Measurements from ENCODE around the gene KPNB1.

DNA sequence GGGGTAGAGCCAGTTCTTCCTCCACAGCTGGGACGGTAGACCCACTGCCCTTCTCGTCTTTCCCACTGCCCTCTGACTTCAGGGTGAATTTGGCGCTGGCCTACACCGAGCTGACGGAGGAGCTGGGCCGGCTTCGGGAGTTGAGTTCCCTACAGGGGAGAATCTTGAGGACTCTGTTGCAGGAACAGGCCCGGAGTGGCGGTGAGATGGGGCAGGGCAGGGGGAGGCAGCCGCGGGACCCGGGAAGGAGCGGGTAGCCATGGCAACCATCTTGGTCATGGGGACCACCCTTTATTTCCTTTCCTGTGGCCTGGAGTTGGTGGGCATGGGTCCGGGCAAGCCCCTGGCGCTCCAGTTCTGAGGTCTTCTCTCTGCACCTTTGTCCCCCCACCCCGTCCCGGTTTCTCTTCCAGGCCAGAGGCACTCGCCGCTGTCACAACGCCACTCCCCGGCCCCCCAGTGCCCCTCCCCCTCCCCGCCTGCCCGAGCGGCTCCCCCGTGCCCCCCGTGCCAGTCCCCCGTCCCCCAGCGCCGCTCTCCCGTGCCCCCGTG is 58.7 kb downstream of the KPNB1 start:
- TF ChIP-seq, protein P1, sequence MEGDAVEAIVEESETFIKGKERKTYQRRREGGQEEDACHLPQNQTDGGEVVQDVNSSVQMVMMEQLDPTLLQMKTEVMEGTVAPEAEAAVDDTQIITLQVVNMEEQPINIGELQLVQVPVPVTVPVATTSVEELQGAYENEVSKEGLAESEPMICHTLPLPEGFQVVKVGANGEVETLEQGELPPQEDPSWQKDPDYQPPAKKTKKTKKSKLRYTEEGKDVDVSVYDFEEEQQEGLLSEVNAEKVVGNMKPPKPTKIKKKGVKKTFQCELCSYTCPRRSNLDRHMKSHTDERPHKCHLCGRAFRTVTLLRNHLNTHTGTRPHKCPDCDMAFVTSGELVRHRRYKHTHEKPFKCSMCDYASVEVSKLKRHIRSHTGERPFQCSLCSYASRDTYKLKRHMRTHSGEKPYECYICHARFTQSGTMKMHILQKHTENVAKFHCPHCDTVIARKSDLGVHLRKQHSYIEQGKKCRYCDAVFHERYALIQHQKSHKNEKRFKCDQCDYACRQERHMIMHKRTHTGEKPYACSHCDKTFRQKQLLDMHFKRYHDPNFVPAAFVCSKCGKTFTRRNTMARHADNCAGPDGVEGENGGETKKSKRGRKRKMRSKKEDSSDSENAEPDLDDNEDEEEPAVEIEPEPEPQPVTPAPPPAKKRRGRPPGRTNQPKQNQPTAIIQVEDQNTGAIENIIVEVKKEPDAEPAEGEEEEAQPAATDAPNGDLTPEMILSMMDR (IDR thresholded peaks at IDR 0.05): no peak
- no peak for TF ChIP-seq POLR2A (IDR thresholded peaks at IDR 0.05)
